Activated CD4-positive, alpha-beta T cell treated with anti-CD3 and anti-CD28 coated beads, Interleukin-2, amount 50 U/mL, for 24 hours (primary cell): ENCODE data around the gene NBEA.

Experiments
- DNase-seq, 2 donors: peaks; one replicate each; pipeline ENCODE4 v3.0.0-alpha.2; 2020; ENCODE audit warnings: low read depth in 1 of 2, low spot score in 1 of 2

Gene NBEA

GRCh38 chr13:35699825-35700510 lies 757.9 kb downstream of the NBEA start:
- no peak for DNase-seq

GRCh38 chr13:35700671-35701070 lies 758.6 kb downstream of the NBEA start:
- no peak for DNase-seq

DNA sequence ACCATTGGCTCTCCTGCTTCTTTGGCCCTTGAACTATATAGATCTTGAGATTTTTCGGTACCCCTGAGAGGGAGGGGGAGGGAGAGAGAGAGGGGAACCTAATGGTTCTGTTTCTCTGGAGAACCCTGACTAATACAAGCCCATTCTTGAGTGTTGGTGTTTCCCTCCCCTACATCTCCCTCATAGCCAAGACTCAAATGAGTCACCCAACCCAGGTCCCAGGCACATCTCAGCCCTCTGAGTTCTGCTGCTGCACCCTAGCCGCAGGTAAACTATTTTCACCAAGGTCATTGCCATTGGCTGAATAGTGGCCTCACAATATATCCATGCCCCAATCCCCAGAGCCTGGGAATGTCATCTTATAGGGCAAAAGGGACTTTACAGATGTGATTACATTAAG lies 760.2 kb downstream of the NBEA start:
- DNase-seq: no peak

- DNase-seq: no peak
Observed at GRCh38 chr13:35703061-35703460, 761.0 kb downstream of the NBEA start.

DNA sequence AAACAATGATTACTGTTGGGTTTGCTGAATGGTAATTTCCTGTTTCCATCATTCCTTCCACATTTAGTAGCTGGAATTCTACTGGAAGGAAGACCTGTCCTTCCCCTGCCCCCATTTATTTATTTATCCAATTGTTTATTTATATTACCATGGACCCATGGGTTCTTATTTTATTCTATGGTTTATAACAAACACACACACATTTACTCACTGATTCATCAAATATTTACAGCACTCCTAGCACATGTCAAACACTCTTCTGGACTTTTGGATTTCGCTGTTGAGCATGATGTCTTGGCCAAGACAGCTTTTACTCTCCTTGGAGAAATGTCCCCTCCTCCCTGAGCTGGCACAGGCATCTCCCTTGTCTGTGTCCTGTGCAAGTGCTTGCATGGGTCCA lies 762.3 kb downstream of the NBEA start:
- DNase-seq: no peak

GRCh38 chr13:35706281-35706680 lies 764.2 kb downstream of the NBEA start:
- DNase-seq: no peak

GRCh38 chr13:35706721-35707120 lies 764.7 kb downstream of the NBEA start:
- no peak for DNase-seq

GRCh38 chr13:35711909-35712308 lies 769.8 kb downstream of the NBEA start:
- DNase-seq: no peak

DNA sequence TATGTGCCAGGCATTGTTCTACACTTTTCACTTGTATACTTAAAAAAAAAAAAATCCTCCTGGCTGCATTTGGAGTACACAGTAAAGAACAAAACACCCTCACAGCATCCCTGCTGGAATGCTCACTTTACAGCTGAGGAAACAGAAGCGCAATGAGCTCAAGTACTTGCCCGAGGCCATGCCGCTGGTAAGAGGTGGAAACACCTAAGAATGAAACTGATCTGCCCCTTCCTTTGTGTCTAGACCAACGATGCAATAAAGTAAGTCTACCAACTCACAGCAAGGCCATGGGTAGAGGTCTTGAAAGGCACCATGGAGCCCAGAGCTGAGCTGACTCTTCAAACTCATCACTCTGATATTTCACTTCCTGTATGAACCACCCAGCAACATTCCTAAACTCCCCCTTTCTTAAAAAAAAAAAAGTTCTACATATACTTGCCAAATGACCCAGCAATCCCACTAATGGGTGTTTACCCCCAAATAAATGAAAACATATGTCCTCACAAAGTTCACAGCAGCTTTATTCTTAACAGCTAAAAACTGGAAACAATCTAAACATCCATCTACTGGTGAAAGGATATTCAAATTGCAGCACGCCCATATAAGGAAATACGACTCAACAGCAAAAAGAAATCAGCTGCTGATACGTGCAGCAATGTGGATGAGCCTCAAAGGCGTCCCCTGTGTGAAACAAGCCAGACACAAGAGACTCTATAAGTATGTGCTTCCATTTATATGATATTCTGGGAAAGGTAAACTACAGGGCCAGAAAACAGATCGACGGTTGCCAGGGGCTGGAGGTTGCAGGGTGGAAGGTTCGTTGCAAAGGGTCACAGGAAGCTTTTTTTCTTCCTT lies 771.1 kb downstream of the NBEA start:
- DNase-seq: no peak

DNA sequence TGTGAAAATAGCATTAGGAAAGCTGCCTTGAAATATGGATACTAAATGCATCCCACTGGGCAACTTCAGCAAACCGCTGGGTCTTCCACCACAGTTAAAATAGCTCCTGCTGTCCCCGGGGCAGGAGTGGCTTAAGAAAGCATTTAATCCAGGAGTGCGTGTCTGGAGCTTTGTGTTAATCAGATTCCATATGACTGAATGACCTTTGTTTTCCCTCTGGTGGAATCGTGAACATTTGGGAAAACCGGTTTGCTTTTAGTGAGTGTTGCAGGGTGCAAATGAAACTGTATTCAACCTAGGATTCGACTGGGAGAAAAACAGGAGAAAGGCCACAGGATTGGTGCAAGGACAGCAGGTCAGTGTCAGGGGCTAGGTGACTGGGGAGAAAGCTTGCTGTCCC lies 772.1 kb downstream of the NBEA start:
- no peak for DNase-seq

GRCh38 chr13:35714588-35715377 lies 772.7 kb downstream of the NBEA start:
- DNase-seq: no peak

- DNase-seq: no peak
Observed at GRCh38 chr13:35716186-35716585, 774.1 kb downstream of the NBEA start.

GRCh38 chr13:35716729-35717128 lies 774.7 kb downstream of the NBEA start:
- no peak for DNase-seq

GRCh38 chr13:35718084-35718483 lies 776.0 kb downstream of the NBEA start:
- DNase-seq: no peak

GRCh38 chr13:35720290-35720689 lies 778.2 kb downstream of the NBEA start:
- no peak for DNase-seq

DNA sequence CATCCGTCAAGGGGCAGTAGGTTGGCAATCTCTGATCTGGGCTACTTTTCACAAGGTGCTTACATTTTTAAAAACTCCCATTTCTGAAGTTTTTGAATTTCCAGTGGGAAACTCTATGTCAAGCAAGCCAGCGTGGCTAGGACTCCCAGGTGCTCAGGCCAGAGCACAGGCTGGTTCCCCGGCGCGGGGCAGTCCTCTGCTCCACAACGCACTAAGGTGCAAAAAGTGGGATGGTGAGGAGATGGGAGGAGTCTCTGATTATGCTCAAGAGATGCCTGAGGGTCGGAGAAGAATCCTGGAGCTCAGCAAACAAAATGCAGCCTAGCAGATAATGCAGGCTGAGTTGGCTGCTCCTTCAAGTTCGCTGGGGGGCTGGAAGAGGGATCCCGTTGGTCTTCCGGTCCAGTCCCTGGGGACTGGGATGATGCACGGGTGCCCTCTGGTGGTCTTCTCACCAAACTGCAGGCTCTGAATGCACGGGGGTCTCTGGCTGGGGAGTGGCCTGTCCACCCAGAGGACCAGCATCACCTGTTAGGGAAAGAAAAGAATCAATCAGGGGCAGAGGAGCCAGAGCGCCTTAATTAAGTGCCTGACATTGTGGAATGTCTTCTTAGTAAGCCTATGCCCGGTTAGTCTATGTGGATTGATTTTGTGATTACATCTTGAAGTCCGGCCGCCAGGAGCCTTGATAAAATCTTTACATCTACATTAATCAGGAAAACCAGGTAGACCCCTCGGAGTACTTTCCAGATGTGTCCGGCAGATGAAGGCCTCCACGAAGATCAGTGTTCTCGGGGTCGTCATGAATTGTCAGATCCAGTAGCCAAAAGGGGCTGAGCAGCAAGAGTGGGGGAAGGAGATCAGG lies 778.9 kb downstream of the NBEA start:
- DNase-seq: peak in 1 of 2 donors; percentile 13
